Breast epithelium (tissue), 3 donors: ENCODE data around the gene ERCC6.

ENCODE experiments used
- POLR2A ChIP-seq: fragments of 450-650 bp; IDR thresholded peaks from one replicate; pipeline ENCODE4 v1.6.1; 2016; ENCODE audit warnings: antibody characterized with exemption, mild to moderate bottlenecking, moderate library complexity
- POLR2AphosphoS5 ChIP-seq, 3 donors: sonication (generic); formaldehyde crosslinking; IDR thresholded peaks; one replicate each; pipeline ENCODE4 v1.6.1; 2017; ENCODE audit warnings: antibody characterized with exemption in 3 of 3

GRCh38 chr10:49562893-49563292, 24.0 kb upstream of the ERCC6 start:
- no peak for TF ChIP-seq POLR2AphosphoS5 (IDR thresholded peaks at IDR 0.05)
- no peak for TF ChIP-seq POLR2A
